Gastroesophageal sphincter (tissue), 4 donors: ENCODE measurements around the gene BLOC1S1. TPM values are rescaled to one million over a fixed set of nuclear protein-coding genes. Genes with fewer than 3 reads are reported as not detected.
A peak's percentile ranks its signal among the peaks of the same experiment; 100 is the strongest.

ENCODE experiments used
- ATAC-seq: fragments of 150-250 bp; one replicate; pipeline ENCODE4 v1.9.1; 2016; ENCODE audit warnings: mild to moderate bottlenecking, moderate library complexity
- H3K27ac ChIP-seq, 4 donors: fragments of 200-600 bp; sonication (generic) in 3 of 4; 1 replicate in 3 of 4; 2 replicates in 1 of 4; pipeline ENCODE4 v1.5.1; 2016 to 2019
- H3K27me3 ChIP-seq: fragments of 200-600 bp; sonication (generic); one replicate; pipeline ENCODE4 v1.5.1; 2019
- H3K36me3 ChIP-seq, 2 donors: fragments of 200-600 bp; sonication (generic); one replicate each; pipeline ENCODE4 v1.5.1; 2019; ENCODE audit warnings: control low read depth in 1 of 2
- H3K4me1 ChIP-seq, 3 donors: fragments of 200-600 bp; sonication (generic); 1 replicate in 2 of 3; 2 replicates in 1 of 3; pipeline ENCODE4 v1.5.1; 2016 to 2019; ENCODE audit warnings: control low read depth in 2 of 3
- H3K4me3 ChIP-seq, 2 donors: fragments of 200-600 bp; sonication (generic); one replicate each; pipeline ENCODE4 v1.5.1; 2019; ENCODE audit warnings: mild to moderate bottlenecking in 1 of 2, moderate library complexity in 1 of 2
- H3K9me3 ChIP-seq, 3 donors: fragments of 200-600 bp; sonication (generic); one replicate each; pipeline ENCODE4 v1.5.1; 2017 to 2019; ENCODE audit warnings: control low read depth in 2 of 3
- CTCF ChIP-seq, 4 experiments: fragments of 200-600 bp in 2 of 4; fragments of 450-650 bp in 2 of 4; sonication (generic) in 1 of 4; IDR thresholded peaks; one replicate each; pipeline ENCODE4 v1.5.1; 2017 to 2019; ENCODE audit warnings: antibody characterized with exemption in 4 of 4, mild to moderate bottlenecking in 2 of 4, moderate library complexity in 2 of 4
- EP300 ChIP-seq: sonication (generic); formaldehyde crosslinking; IDR thresholded peaks from one replicate; pipeline ENCODE4 v1.6.1; 2017; ENCODE audit warnings: antibody characterized with exemption, mild to moderate bottlenecking
- POLR2A ChIP-seq, 2 donors: fragments of 450-650 bp; IDR thresholded peaks; one replicate each; pipeline ENCODE4 v1.6.1; 2017; ENCODE audit warnings: antibody characterized with exemption in 2 of 2, mild to moderate bottlenecking in 2 of 2, moderate library complexity in 1 of 2
- POLR2AphosphoS5 ChIP-seq: sonication (generic); formaldehyde crosslinking; IDR thresholded peaks from one replicate; pipeline ENCODE4 v1.6.1; 2017; ENCODE audit warnings: antibody characterized with exemption
- WGBS, 2 donors: methylation state at CpG; one replicate each; pipeline ENCODE4 v1.1.5; 2018; ENCODE audit warnings: low coverage in 1 of 2; 5-methylcytosine and 5-hydroxymethylcytosine counted together
- total RNA-seq, 4 donors: library from RNA; depleted of rRNA; stranded (reverse); fragments of >200 nt; gene quantifications; one replicate each; pipeline ENCODE4 v1.1.0, GENCODE V29; 2016

The BLOC1S1 gene
- total RNA-seq, 4 donors from 2014 or later: 187 to 214 (median 196) TPM

- H3K9me3 ChIP-seq: no peaks in the 10 kb centered on the region
Observed at GRCh38 chr12:55722948-55723347, 7.1 kb downstream of the BLOC1S1 start.

GRCh38 chr12:55723516-55724225 is 7.8 kb downstream of the BLOC1S1 start:
- peaks cover 0 to 36% of the 10 kb centered on the region in 2 donors for H3K36me3 ChIP-seq
- no peaks in the 10 kb centered on the region for H3K27me3 ChIP-seq
- H3K4me1 ChIP-seq: peaks cover 15 to 92% (median 67%) of the 10 kb centered on the region in 3 donors
- peak overlapping the region; percentile 8 to 98 (median 84) for H3K27ac ChIP-seq
- ATAC-seq: no peak
- TF ChIP-seq POLR2A (IDR thresholded peaks at IDR 0.05) (no peak), POLR2AphosphoS5 (no peak), EP300 (no peak), CTCF (IDR thresholded peaks at IDR 0.05) (no peak)
- no peaks in the 10 kb centered on the region for H3K9me3 ChIP-seq
- no peak overlapping the region for H3K4me3 ChIP-seq
- WGBS, 2 donors: 21 to 28% methylated on average over 6 to 7 of the region's 10 CpGs

More at GRCh38 chr12:55722948-55723347, 7.1 kb downstream of the BLOC1S1 start:
- ATAC-seq: no peak
- 80 to 89% methylated on average over 2 to 6 of the region's 8 CpGs for WGBS, 2 donors
- H3K4me3 ChIP-seq: no peak overlapping the region
- H3K4me1 ChIP-seq: peaks cover 23 to 99% (median 74%) of the 10 kb centered on the region in 3 donors
- TF ChIP-seq EP300: no peak
- TF ChIP-seq POLR2AphosphoS5: peak; percentile 17
- no peak for TF ChIP-seq CTCF (IDR thresholded peaks at IDR 0.05)
- no peaks in the 10 kb centered on the region for H3K27me3 ChIP-seq
- H3K36me3 ChIP-seq: peaks cover 0 to 36% of the 10 kb centered on the region in 2 donors
- H3K27ac ChIP-seq: peak overlapping the region in 3 of 4 donors; percentile 73 to 98 (median 96)

- H3K36me3 ChIP-seq: peaks cover 0 to 36% of the 10 kb centered on the region in 2 donors
- no peak for ATAC-seq
- peak overlapping the region in 3 of 4 donors; percentile 73 to 98 (median 96) for H3K27ac ChIP-seq
- H3K4me3 ChIP-seq: no peak overlapping the region
- no peaks in the 10 kb centered on the region for H3K9me3 ChIP-seq
- 0 to 20% methylated on average over 2 to 4 of the region's 11 CpGs for WGBS, 2 donors
- no peak for TF ChIP-seq EP300
- no peak for TF ChIP-seq POLR2AphosphoS5
- peak in 3 of 4 experiments; percentile 71 to 75 (median 75) for TF ChIP-seq CTCF (IDR thresholded peaks at IDR 0.05)
- no peak for TF ChIP-seq POLR2A (IDR thresholded peaks at IDR 0.05)
- peaks cover 8 to 85% (median 60%) of the 10 kb centered on the region in 3 donors for H3K4me1 ChIP-seq
- no peaks in the 10 kb centered on the region for H3K27me3 ChIP-seq
Observed at GRCh38 chr12:55724226-55724939, 8.5 kb downstream of the BLOC1S1 start.

- Histone ChIP-seq H3K27me3 (no peaks in the 10 kb centered on the region), H3K36me3 (peaks cover 0 to 36% of the 10 kb centered on the region in 2 donors), H3K4me1 (peaks cover 6 to 85% (median 55%) of the 10 kb centered on the region in 3 donors), H3K4me3 (no peak overlapping the region), H3K27ac (peak overlapping the region in 3 of 4 donors; percentile 73 to 98 (median 96)), H3K9me3 (no peaks in the 10 kb centered on the region)
- TF ChIP-seq POLR2AphosphoS5 (no peak), POLR2A (IDR thresholded peaks at IDR 0.05) (no peak), CTCF (IDR thresholded peaks at IDR 0.05) (no peak), EP300 (no peak)
- ATAC-seq: no peak
- WGBS, 2 donors: 16% methylated on average over 2 of the region's 3 CpGs; no CpG with 5 or more reads in 1 of the 2 donors
Observed at GRCh38 chr12:55724940-55725309, 9.1 kb downstream of the BLOC1S1 start.
